Measurements from ENCODE around the gene CNTN6.

CNTN6 gene

GRCh38 chr3:1330107-1330506, 237.3 kb downstream of the CNTN6 start:
- H3K18ac ChIP-seq (ENCODE audit: low read length), result no peak overlapping the region
- H3K79me2 ChIP-seq (ENCODE audit: control insufficient read depth, insufficient read depth, low read length), result no peaks in the 10 kb centered on the region
- H2BK120ac ChIP-seq (ENCODE audit: low read depth, low read length), result no peak overlapping the region
- H3K4ac ChIP-seq (ENCODE audit: low read depth, low read length), result no peak overlapping the region
- no peak overlapping the region for H3K9ac ChIP-seq (ENCODE audit: low read length)
- no peak overlapping the region for H2AK5ac ChIP-seq (ENCODE audit: low read length)
- H3K27me3 ChIP-seq (ENCODE audit: insufficient read depth, low read length, poor library complexity), result no peaks in the 10 kb centered on the region
- no peak overlapping the region for H3K56ac ChIP-seq (ENCODE audit: low read length)
- no peak overlapping the region for H3K4me2 ChIP-seq (ENCODE audit: low read length)
- H3K27ac ChIP-seq (ENCODE audit: low read depth, low read length), result no peak overlapping the region
- no peak overlapping the region for H3K23ac ChIP-seq (ENCODE audit: low read length)
- H4K5ac ChIP-seq (ENCODE audit: low read length), result no peak overlapping the region
- no peaks in the 10 kb centered on the region for H3K36me3 ChIP-seq (ENCODE audit: control insufficient read depth, insufficient read depth, low read length)
- H3K79me1 ChIP-seq (ENCODE audit: low read length), result no peaks in the 10 kb centered on the region
- H2BK15ac ChIP-seq (replicated peaks; ENCODE audit: low read depth), result no peak overlapping the region
- H4K8ac ChIP-seq (ENCODE audit: low read depth, low read length), result no peak overlapping the region
- no peak overlapping the region for H3K4me3 ChIP-seq (ENCODE audit: low read length)
- no CpG with 5 or more reads among the region's 2 CpGs for WGBS (ENCODE audit: extremely low coverage, insufficient coverage, low lambda C conversion rate)
- H3K4me1 ChIP-seq (ENCODE audit: control insufficient read depth, low read depth, low read length), result no peaks in the 10 kb centered on the region
- no peak overlapping the region for H2BK5ac ChIP-seq (ENCODE audit: low read length)
- no peak for DNase-seq

GRCh38 chr3:1346386-1346785, 253.6 kb downstream of the CNTN6 start:
- DNase-seq, result no peak

GRCh38 chr3:1348547-1348946, 255.7 kb downstream of the CNTN6 start:
- no peaks in the 10 kb centered on the region for H3K4me1 ChIP-seq (ENCODE audit: control insufficient read depth, low read depth, low read length)
- H3K23ac ChIP-seq (ENCODE audit: low read length), result no peak overlapping the region
- no peak overlapping the region for H2BK120ac ChIP-seq (ENCODE audit: low read depth, low read length)
- no peak overlapping the region for H3K56ac ChIP-seq (ENCODE audit: low read length)
- no peaks in the 10 kb centered on the region for H3K79me2 ChIP-seq (ENCODE audit: control insufficient read depth, insufficient read depth, low read length)
- no peak overlapping the region for H2AK5ac ChIP-seq (ENCODE audit: low read length)
- H2BK15ac ChIP-seq (replicated peaks; ENCODE audit: low read depth), result no peak overlapping the region
- H3K9ac ChIP-seq (ENCODE audit: low read length), result no peak overlapping the region
- no peak overlapping the region for H3K4ac ChIP-seq (ENCODE audit: low read depth, low read length)
- WGBS (ENCODE audit: extremely low coverage, insufficient coverage, low lambda C conversion rate), result no CpG with 5 or more reads among the region's 3 CpGs
- no peak overlapping the region for H3K4me2 ChIP-seq (ENCODE audit: low read length)
- no peak overlapping the region for H3K27ac ChIP-seq (ENCODE audit: low read depth, low read length)
- H3K36me3 ChIP-seq (ENCODE audit: control insufficient read depth, insufficient read depth, low read length), result no peaks in the 10 kb centered on the region
- H3K18ac ChIP-seq (ENCODE audit: low read length), result no peak overlapping the region
- H3K27me3 ChIP-seq (ENCODE audit: insufficient read depth, low read length, poor library complexity), result no peaks in the 10 kb centered on the region
- H4K8ac ChIP-seq (ENCODE audit: low read depth, low read length), result no peak overlapping the region
- no peak overlapping the region for H2BK5ac ChIP-seq (ENCODE audit: low read length)
- H3K79me1 ChIP-seq (ENCODE audit: low read length), result no peaks in the 10 kb centered on the region
- no peak overlapping the region for H3K4me3 ChIP-seq (ENCODE audit: low read length)
- DNase-seq, result peak; percentile 14
- H4K5ac ChIP-seq (ENCODE audit: low read length), result no peak overlapping the region

More at GRCh38 chr3:1346386-1346785, 253.6 kb downstream of the CNTN6 start:
- H2BK15ac ChIP-seq (replicated peaks; ENCODE audit: low read depth), result no peak overlapping the region
- H3K9ac ChIP-seq (ENCODE audit: low read length), result no peak overlapping the region
- WGBS (ENCODE audit: extremely low coverage, insufficient coverage, low lambda C conversion rate), result no CpG with 5 or more reads among the region's 6 CpGs
- no peaks in the 10 kb centered on the region for H3K36me3 ChIP-seq (ENCODE audit: control insufficient read depth, insufficient read depth, low read length)
- no peak overlapping the region for H3K4me3 ChIP-seq (ENCODE audit: low read length)
- no peak overlapping the region for H4K8ac ChIP-seq (ENCODE audit: low read depth, low read length)
- no peak overlapping the region for H3K23ac ChIP-seq (ENCODE audit: low read length)
- H3K79me2 ChIP-seq (ENCODE audit: control insufficient read depth, insufficient read depth, low read length), result no peaks in the 10 kb centered on the region
- H3K4ac ChIP-seq (ENCODE audit: low read depth, low read length), result no peak overlapping the region
- H4K5ac ChIP-seq (ENCODE audit: low read length), result no peak overlapping the region
- no peak overlapping the region for H2BK5ac ChIP-seq (ENCODE audit: low read length)
- H3K27me3 ChIP-seq (ENCODE audit: insufficient read depth, low read length, poor library complexity), result no peaks in the 10 kb centered on the region
- no peaks in the 10 kb centered on the region for H3K79me1 ChIP-seq (ENCODE audit: low read length)
- H2BK120ac ChIP-seq (ENCODE audit: low read depth, low read length), result no peak overlapping the region
- H3K56ac ChIP-seq (ENCODE audit: low read length), result no peak overlapping the region
- no peak overlapping the region for H3K27ac ChIP-seq (ENCODE audit: low read depth, low read length)
- no peaks in the 10 kb centered on the region for H3K4me1 ChIP-seq (ENCODE audit: control insufficient read depth, low read depth, low read length)
- H3K18ac ChIP-seq (ENCODE audit: low read length), result peak overlapping the region; percentile 51
- H2AK5ac ChIP-seq (ENCODE audit: low read length), result no peak overlapping the region
- H3K4me2 ChIP-seq (ENCODE audit: low read length), result no peak overlapping the region

GRCh38 chr3:1350885-1351284, 258.1 kb downstream of the CNTN6 start:
- Histone ChIP-seq H3K27me3 (ENCODE audit: insufficient read depth, low read length, poor library complexity) (no peaks in the 10 kb centered on the region), H3K23ac (ENCODE audit: low read length) (no peak overlapping the region), H3K27ac (ENCODE audit: low read depth, low read length) (no peak overlapping the region), H3K4me2 (ENCODE audit: low read length) (no peak overlapping the region), H4K5ac (ENCODE audit: low read length) (no peak overlapping the region), H3K56ac (ENCODE audit: low read length) (no peak overlapping the region), H3K79me2 (ENCODE audit: control insufficient read depth, insufficient read depth, low read length) (no peaks in the 10 kb centered on the region), H3K4me3 (ENCODE audit: low read length) (no peak overlapping the region), H2AK5ac (ENCODE audit: low read length) (no peak overlapping the region), H3K4ac (ENCODE audit: low read depth, low read length) (no peak overlapping the region), H2BK120ac (ENCODE audit: low read depth, low read length) (no peak overlapping the region), H2BK5ac (ENCODE audit: low read length) (no peak overlapping the region), H2BK15ac (replicated peaks; ENCODE audit: low read depth) (no peak overlapping the region), H3K36me3 (ENCODE audit: control insufficient read depth, insufficient read depth, low read length) (no peaks in the 10 kb centered on the region), H3K79me1 (ENCODE audit: low read length) (no peaks in the 10 kb centered on the region), H3K9ac (ENCODE audit: low read length) (no peak overlapping the region), H3K4me1 (ENCODE audit: control insufficient read depth, low read depth, low read length) (no peaks in the 10 kb centered on the region), H3K18ac (ENCODE audit: low read length) (no peak overlapping the region), H4K8ac (ENCODE audit: low read depth, low read length) (no peak overlapping the region)
- WGBS (ENCODE audit: extremely low coverage, insufficient coverage, low lambda C conversion rate), result no CpG with 5 or more reads among the region's 3 CpGs
- no peak for DNase-seq

GRCh38 chr3:1355691-1356090, 262.9 kb downstream of the CNTN6 start:
- H3K27ac ChIP-seq (ENCODE audit: low read depth, low read length), result no peak overlapping the region
- H3K4me2 ChIP-seq (ENCODE audit: low read length), result no peak overlapping the region
- no peak overlapping the region for H3K4ac ChIP-seq (ENCODE audit: low read depth, low read length)
- no peak overlapping the region for H3K18ac ChIP-seq (ENCODE audit: low read length)
- no peak overlapping the region for H2BK15ac ChIP-seq (replicated peaks; ENCODE audit: low read depth)
- H4K8ac ChIP-seq (ENCODE audit: low read depth, low read length), result no peak overlapping the region
- no peak overlapping the region for H2AK5ac ChIP-seq (ENCODE audit: low read length)
- H2BK120ac ChIP-seq (ENCODE audit: low read depth, low read length), result no peak overlapping the region
- no CpG with 5 or more reads among the region's 3 CpGs for WGBS (ENCODE audit: extremely low coverage, insufficient coverage, low lambda C conversion rate)
- H3K79me1 ChIP-seq (ENCODE audit: low read length), result no peaks in the 10 kb centered on the region
- no peaks in the 10 kb centered on the region for H3K27me3 ChIP-seq (ENCODE audit: insufficient read depth, low read length, poor library complexity)
- peak; percentile 83 for DNase-seq
- H3K79me2 ChIP-seq (ENCODE audit: control insufficient read depth, insufficient read depth, low read length), result no peaks in the 10 kb centered on the region
- H3K23ac ChIP-seq (ENCODE audit: low read length), result no peak overlapping the region
- H3K56ac ChIP-seq (ENCODE audit: low read length), result no peak overlapping the region
- H3K4me1 ChIP-seq (ENCODE audit: control insufficient read depth, low read depth, low read length), result no peaks in the 10 kb centered on the region
- no peak overlapping the region for H3K9ac ChIP-seq (ENCODE audit: low read length)
- H3K36me3 ChIP-seq (ENCODE audit: control insufficient read depth, insufficient read depth, low read length), result no peaks in the 10 kb centered on the region
- H4K5ac ChIP-seq (ENCODE audit: low read length), result no peak overlapping the region
- H2BK5ac ChIP-seq (ENCODE audit: low read length), result no peak overlapping the region
- no peak overlapping the region for H3K4me3 ChIP-seq (ENCODE audit: low read length)

GRCh38 chr3:1356101-1356500, 263.3 kb downstream of the CNTN6 start:
- Histone ChIP-seq H4K8ac (ENCODE audit: low read depth, low read length) (no peak overlapping the region), H3K4ac (ENCODE audit: low read depth, low read length) (no peak overlapping the region), H3K18ac (ENCODE audit: low read length) (peak overlapping the region; percentile 39), H4K5ac (ENCODE audit: low read length) (no peak overlapping the region), H2BK5ac (ENCODE audit: low read length) (no peak overlapping the region), H2BK15ac (replicated peaks; ENCODE audit: low read depth) (peak overlapping the region; percentile 19), H3K27ac (ENCODE audit: low read depth, low read length) (no peak overlapping the region), H3K9ac (ENCODE audit: low read length) (no peak overlapping the region), H3K56ac (ENCODE audit: low read length) (no peak overlapping the region), H3K79me1 (ENCODE audit: low read length) (no peaks in the 10 kb centered on the region), H2AK5ac (ENCODE audit: low read length) (no peak overlapping the region), H3K27me3 (ENCODE audit: insufficient read depth, low read length, poor library complexity) (no peaks in the 10 kb centered on the region), H3K36me3 (ENCODE audit: control insufficient read depth, insufficient read depth, low read length) (no peaks in the 10 kb centered on the region), H3K23ac (ENCODE audit: low read length) (no peak overlapping the region), H3K4me3 (ENCODE audit: low read length) (no peak overlapping the region), H3K4me2 (ENCODE audit: low read length) (no peak overlapping the region), H2BK120ac (ENCODE audit: low read depth, low read length) (no peak overlapping the region), H3K4me1 (ENCODE audit: control insufficient read depth, low read depth, low read length) (no peaks in the 10 kb centered on the region), H3K79me2 (ENCODE audit: control insufficient read depth, insufficient read depth, low read length) (no peaks in the 10 kb centered on the region)
- DNase-seq, result no peak
- no CpG with 5 or more reads among the region's 3 CpGs for WGBS (ENCODE audit: extremely low coverage, insufficient coverage, low lambda C conversion rate)
